ENCODE measurements around the gene KRR1.

Gene KRR1

DNA sequence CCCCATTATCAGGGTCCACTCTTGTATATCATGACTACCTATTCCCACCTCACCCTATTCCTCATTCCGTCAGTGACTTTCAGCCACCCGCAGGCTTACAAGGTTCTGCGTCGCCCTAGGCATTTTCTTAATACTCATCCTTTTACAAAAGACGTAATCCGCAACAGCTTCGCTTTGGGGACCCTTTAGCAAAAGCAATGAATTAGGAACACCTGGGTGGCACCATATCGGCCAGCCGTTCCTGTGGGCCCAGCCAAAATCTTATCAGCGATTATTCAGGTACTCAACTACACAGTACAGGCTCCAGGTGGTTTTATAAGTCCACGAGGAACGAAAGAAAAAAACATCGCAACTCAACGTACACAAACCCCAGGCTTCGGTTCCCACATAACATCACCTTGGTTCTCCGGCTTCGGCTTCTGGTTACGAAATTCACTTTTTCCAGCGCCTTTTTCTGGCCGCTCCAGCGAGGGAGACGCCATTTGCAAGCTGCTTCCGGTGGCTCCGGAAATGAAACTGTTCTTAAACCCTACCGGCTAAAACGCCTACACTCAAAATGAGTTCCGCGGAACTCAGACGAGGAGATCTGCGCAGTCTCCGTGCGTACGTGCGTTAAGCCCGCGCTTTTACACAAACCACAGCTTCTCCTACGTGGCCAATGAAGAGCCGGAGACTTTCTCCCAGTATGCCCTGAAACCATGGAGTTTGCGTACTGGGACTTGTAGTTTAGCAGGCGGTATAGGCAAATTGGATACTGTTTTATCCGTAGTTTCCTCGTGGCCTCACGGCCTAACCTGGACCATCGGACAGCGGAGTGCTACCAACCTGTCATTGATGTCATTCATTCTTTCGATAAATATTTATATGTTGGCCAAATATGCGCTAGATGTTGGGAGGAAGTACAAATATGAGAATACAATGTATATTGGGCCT is at the start of gene KRR1:
KRR1 (minus strand) TSS at position 494 of the 933 bp plus-strand sequence; CDS start at position 482, 12 bp downstream.
- DNase-seq: peak; percentile 99

DNA sequence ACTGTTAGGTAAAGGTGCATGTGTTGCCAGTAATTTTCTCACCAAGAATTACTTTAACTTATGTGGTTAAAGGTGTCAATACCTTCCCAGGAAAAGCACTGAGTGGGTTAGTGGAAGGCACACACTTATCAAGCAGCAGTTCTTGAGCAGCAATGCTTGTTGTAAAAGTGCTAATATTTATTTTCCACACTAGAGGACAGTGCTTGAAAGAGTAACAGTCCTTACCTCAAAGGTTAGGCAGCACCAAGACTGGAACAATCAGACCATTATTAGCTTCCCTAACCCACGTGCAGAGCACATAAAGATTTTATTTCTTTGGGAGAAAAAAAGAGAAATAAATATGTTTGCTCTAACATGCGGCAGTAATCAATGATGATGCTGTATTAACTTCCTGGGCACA is 48.8 kb upstream of the KRR1 start:
- peak; percentile 27 for DNase-seq

DNA sequence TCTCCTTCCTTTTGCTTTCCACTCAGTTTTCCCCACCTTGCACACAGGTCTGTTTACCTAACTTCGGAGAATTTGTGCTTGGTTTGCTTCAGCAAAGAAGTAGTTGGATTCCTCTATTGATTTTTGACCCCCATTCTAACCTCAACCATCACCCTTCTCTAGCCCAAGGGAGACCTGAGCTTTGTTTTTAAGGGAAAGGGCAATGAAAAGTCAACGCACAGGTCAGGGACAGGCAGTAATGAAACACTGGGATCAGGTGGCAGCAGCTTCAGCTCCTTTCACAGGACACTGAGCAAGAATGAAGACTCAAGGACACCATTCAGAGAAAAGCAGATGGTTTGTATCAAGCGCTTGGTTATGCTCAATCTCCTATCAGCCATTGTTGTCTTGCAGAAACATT is 46.9 kb upstream of the KRR1 start:
- no peak for DNase-seq

DNA sequence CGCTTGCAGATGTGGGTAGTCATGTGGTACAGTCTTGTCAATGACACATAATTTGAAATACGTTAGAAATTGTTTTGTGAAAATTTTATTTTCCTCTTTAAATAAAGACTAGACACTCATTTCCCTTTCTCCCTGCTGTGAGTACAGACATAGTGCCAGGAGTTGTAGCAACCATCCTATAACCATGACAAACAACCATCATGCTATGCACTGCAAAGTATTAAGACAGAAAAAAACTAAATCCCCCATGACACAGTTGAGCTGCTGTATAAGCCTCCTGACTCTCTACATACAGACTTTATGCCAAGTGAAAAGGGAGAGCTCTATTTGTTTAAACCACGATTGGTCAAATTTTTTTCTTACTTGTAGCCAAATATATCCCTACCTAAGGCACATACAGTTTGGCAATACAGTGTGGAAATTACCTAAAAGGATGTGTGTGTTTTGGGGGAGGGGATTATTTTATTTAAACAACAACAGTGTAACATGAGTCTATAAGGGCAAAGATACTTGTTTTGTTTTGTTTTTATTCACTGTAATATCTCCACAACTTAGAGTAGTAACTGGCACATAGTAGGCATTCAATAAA is 45.0 kb upstream of the KRR1 start:
- peak; percentile 45 for DNase-seq

DNA sequence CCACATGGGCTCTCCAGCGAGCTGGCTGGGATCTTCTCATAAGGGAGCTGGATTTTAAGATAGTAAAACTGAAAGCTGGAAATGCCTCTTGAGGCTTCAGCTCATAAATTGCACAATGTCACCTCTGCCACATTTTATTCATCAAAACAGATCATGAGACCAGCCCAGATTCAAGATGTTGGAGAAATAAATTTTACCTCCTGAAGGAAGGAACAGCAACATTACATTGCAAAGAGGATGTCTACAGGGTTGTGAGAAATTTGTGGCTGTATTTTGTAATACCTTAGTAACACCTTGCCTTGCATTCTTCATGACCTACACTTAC is 43.1 kb upstream of the KRR1 start:
- no peak for DNase-seq

DNA sequence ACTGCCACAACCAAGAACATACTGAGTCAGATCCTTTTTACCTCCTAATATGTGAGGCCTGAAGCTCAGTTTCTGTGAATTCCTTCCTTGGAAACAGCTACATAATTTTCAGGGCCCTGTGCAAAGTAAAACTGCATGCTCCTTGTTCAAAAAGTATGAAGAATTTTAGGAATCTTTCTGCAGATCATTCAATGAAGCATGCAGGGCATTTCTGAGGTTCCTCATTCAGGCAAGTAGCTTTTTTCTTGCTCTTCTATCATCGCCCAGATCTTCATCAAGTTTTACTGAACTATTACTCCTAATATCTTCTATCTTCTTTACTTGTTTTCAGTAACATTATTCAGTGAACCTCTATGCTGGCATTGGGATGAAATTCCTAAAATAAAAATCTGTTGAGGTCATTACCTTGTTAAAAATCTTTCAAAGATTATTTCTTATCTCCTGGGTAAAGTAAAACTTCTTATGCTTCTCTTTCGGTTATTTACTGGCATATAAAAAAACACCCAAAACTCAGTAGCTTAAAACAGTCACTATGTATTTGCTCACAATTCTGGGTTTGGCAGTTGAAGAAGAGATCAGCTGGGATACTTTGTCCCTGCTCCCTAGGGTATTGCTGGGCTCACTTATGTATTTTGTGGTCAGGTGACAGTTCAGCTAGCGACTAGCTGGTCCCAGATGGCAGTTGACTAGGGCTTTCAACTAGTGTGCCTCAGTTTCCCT is 42.6 kb upstream of the KRR1 start:
- DNase-seq: no peak

DNA sequence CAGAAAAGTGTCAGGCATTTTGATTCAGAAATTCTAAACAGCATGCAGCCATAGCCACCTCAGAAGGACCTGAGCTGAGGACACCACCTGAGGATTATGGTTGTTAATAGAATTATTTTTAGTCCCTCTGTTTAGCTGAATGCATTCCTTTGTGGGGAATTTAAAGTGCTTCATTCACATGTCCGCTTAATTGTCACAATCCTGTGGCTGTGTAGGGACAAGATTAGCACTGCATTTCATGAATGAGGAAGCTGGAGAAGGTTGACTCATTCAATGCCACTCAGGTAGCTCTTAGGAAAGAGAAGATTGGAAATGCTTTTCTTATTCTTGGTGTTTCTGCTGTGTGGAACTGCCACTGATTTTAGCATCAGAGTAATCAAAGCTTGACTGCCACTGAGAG is 42.0 kb upstream of the KRR1 start:
- no peak for DNase-seq

DNA sequence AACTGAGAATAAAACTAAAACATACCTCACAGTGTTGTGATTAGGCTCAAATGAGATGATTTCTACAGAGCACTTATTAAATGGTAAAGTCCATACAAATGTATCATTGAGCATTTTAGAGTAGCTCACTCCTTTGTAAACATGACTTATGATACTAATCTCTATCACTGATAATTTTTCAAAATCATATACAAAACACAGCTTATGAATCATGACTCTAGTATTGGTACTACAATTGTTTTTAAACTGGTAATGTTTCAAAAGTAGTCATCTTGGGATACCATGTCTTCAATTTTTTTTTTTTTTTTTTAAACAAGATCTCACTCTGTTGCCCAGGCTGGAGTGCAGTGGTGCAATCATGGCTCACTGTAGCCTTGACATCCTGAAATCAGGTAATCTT is 40.1 kb upstream of the KRR1 start:
- DNase-seq: no peak

DNA sequence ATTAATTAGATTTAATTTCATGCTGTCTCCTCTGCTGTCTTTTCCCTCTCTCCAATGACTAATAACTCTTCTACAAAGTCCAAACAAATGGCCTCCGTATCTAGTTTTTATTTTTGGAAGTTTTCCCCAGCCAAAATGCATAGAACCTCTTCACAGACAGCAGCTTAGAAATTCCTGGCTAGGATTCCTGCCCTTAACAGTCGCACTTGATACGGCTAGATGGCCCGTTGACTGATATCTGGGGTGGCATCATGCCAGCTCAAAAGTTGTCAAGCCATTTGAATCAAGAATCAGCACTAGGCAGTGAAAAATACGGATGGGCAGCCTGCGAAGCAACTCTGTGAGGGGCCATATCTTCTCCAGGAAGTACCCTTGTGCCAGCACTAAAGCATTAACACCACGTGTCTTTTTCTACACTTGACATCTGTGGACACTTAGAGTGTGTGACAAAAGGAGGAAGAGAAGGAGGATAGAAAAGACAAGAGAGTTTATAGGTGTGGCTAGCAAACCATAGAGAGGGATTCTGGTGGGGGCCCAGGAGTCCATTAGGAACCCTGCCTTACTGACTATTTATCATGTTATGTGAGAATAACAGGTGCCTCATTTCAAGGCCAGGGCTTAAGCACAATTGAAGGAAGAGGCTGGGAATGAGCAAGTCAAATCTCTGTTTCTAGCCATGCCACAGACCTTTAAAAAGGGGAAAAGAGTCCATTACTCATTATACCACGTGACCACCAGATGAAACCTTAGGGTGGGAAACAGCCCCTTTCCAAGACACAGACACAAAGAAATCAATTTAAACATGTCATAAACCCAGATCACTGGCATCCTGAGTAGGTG is 39.2 kb upstream of the KRR1 start:
- DNase-seq: peak; percentile 18

DNA sequence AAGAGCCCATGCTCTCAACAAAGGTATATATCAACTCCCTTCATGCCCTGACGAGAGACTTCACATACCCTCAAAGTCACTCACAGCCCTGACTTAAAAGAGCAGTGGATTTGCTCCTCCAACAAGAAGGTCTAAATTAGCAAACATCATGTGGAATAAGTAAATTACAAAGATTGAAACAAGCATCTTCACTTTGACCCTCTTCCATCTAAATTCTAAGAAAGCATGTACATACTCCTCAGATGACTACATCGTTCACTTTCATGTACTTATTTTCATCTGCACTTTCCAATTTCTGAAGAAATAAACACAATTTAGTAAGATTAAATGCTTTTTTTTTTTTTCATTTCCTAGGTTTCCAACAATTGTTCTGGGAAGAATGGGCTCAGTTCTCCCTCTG is 38.6 kb upstream of the KRR1 start:
- no peak for DNase-seq

DNA sequence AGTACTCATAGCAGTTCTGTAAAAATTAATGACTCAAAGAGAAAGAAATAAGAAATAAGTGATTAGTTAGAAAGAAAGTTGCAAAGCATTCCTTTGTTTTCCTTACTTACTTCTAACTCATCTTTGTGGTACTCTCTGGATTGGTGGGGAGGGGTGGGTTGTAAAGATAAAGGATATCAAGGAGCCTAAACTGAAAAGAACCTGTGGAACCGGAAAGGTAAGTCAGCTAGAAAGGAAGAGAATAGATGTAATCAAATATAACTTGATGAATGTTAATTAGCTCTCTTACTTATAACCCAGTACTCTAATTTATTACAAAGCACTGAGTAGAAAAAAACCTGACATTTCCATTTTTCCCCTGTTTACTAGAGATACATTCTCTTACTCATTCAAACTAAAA is 37.5 kb upstream of the KRR1 start:
- no peak for DNase-seq

DNA sequence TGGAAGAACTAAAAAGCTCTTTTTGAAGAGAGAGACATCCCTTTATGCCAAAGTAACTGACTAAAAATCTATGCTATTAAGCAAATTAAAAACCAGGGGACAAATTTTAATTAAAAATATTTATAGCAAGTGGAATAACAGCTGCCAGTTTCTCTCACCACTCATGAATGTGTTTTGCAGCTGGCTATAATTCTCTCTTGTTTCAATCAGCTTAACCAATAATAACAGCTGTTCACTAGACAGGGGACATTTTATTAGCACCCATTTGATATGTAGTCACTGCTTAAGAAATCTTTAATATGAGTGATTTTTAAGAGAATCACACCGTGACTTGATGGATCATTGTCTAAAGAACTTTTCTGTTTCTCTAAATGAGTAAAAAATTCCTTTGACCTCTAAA is 34.2 kb upstream of the KRR1 start:
- DNase-seq: no peak

DNA sequence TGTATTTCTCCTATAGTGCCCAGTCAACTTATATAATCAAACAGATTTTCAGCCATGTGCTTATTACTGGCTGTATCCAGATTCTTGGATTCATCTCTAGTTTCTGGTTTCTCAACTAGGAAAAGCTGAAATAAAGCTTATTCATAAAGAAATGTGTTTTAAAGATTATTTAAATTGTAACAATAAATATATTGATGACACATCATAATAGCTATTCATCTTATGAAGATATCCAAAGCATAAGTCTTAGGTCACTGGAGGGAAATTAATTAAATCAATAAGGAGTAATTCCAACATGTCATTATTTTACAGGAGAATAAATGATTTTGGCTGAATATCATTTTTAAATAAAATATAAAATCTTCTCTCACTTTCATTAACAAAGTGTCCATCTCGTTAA is 32.1 kb upstream of the KRR1 start:
- DNase-seq: no peak

DNA sequence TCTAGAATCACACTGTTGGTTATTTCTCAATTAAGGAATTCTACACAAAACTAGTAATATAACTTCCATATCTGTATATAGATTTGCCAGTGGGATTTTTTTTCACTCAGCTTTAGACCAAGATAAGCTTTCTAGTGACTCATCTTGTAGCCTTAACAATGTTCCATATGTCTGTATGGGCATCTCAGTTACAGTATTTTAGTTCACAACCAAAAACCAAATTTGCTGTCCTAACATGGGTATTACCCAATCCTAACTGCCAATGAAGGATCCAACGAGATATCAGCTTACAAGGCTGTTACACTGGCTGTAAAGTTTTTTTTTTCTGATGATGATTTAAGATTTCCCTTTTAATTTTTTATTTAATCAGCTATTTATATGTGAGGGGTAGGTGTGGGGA is 31.5 kb upstream of the KRR1 start:
- DNase-seq: no peak

DNA sequence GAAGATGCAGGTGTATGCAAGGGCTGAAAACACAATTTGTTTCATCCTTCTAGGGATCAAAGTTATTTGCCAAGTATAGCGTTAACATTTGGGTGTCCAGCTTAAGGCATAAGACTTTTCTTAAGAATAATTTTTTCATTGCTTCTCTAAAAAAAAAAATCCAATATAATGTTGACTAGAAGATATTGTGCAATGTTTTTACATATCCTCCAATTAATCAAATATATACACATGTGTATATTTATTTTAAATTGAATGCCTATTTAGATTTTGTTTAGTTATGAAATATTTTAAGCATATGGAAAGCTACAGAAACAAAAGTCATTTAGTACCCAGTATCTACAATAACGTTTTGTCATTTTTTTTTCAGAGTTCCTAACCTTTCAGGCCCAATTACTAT is 28.5 kb upstream of the KRR1 start:
- no peak for DNase-seq

DNA sequence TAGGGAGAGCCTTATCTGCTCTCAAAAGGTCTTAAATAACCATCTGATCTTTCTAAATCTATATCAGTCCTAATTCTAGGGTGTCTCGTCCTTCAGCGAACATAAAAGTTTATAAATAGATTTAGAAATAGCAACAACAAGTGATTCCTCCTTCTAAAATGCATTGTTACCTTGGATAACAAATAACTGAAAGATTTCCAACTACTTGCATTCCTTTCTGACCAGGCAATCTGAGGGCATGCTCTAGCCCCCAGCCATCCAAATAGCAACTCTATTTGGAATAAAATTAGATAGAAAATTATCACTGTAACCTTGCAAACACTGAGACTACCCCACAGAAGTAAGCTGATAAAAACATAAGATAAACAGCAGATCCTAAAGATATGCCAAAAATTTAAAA is 21.8 kb upstream of the KRR1 start:
- DNase-seq: no peak

DNA sequence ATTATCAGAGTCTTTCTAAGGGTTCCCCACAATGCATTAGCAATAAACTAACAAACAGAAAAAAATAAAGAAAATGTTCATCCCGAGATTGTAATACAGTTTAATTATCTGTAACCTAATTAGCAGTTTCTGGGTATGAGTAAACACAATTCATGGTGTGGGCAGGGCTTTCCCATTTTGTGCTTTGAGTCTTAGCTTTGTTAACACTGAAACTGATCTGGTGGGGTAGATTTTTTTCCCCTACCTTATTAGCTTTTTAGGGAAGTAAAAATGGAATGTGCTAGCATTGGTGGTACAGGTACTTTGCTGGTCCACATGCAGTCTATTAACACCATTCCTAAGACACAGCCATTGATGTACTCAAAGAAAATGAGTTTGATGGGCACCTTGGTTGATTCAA is 18.4 kb upstream of the KRR1 start:
- no peak for DNase-seq

DNA sequence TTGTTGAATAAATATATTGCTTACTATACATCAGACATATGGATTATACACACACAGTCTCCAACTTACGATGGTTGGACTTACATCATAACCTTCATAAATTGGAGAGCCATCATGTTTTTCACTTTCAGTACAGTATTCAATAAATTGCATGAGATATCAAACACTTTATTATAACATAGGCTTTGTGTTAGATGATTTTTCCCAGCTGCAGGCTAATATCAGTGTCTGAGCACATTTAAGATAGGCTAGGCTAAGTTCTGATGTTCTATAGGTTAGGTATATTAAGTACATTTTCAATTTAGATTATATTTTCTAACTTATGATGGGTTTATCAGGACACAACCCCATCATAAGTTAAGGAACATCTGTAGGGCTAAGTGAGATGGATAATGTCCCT is 17.9 kb upstream of the KRR1 start:
- no peak for DNase-seq

DNA sequence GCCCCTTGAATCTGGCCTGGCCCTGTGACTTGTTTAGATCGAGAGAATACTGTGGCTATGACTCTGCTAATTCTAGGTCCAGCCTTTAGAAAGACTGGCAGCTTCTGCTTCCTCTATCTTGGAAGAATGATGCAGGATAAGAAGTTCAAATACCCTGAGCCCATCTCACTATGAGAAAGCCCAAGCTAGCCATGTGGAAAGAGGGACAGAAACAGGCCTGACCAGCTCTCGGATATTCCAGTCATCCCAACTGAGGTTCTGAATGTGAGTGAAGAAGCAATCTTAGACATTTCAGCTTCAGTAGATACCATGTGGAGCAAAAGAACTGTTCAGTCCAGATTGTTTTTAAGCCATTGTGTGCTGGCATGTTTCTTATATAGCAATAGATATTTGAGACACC is 17.3 kb upstream of the KRR1 start:
- DNase-seq: no peak

DNA sequence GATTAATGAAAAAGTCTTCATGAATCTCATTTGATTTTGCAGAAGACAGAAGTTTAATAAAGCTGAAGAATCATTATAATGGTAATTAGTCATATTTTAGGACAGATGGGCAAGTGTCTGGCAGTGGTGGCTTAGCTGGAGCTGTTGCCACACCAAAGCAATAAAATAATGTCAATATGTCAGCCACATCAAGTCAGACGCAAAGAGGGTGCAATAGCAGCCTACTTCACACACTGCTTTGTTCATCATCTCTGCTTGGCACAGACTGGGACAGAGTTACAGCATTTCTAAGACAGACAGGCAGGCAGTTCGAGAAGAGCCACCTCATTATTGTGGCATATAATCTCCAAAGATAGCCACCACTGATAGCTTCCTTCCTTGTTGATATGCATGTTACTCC is 16.9 kb upstream of the KRR1 start:
- no peak for DNase-seq

DNA sequence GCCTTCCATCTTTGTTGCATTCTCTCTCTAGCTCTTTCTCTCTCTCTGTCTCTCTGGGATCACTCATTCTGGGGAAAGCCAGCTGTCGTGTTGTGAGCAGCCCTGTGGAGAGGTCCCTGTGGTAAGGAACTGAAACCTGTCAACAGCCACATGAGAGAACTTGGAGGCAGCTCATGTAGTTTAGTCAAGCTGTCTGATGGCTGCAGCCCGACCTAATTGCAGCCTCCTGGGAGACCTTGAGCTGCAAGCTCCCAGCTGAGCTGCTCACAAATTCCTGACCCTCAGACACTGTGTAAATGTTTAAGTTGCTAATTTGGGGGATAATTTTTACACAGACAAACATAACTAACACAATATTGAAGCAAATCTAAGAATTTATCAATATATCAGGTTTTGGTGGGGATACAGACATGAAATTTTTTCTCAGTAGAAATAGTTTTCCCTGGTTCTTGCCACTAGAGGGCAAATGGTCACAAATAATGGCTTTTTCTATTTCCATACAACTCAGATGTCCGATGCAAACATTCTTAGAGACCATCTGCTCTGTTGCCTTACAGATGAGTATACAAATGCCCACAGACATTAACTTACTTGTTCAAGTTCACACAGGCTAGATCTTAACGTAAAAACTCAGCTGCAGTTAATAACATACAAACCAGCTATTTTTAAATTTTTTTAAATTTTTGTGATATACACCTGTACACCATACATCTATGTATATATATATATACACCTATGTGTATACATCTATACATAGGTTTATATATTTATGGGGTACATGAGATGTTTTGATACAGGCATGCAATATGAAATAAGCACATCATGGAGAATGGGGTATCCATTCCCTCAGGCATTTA is 15.5 kb upstream of the KRR1 start:
- DNase-seq: peak; percentile 44

DNA sequence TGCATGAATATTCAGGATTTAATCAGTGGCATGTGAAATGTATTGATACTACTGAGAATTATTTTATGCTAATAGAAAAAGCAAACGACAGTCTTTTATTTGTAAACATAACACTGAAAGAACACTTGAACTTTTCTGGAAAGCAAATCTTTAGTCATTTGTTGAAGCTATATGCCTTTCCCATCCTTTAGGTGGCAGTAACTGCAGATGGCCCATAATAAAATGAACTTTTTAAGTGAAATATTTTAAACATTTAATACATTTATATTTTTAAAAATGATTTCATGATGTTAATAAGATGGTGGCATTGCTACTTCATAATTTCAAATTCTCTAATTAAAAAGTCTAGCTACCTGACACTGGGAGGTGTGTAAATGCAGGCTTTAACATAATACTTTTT is 13.9 kb upstream of the KRR1 start:
- no peak for DNase-seq

All from NCI-H2029 (cell line).